Measurements from ENCODE around the gene ARHGAP29.

DNA sequence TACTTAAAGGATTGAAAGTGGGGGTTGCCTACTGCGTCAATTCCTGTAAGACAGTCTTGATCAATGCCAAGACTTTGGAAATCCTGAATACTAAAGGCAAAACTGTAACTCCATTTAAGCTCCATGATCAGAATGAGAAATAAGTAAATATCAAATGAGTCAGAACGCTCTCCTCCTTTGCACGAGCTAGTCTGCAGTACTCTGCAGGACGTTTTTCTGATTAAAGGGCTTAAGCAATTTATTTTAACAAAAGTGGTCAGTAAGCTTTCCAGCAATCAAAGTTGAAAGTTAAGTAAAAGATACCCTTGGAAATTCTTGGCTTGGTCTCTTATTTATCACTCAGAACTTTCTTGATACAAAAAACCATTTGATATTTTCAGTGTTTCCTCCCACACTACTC is 35.7 kb upstream of the ARHGAP29 start:
- TF ChIP-seq CEBPB (IDR thresholded peaks at IDR 0.05; ENCODE audit: low read depth, low read length), result no peak
- TF ChIP-seq CTCF (conservative IDR thresholded peaks at IDR 0.05; ENCODE audit: low read depth, low read length), result no peak
- no peak for TF ChIP-seq RAD21 (IDR thresholded peaks at IDR 0.05; ENCODE audit: low read length)
- TF ChIP-seq POLR2A (IDR thresholded peaks at IDR 0.05; ENCODE audit: low read depth, low read length), result no peak
- no peak for TF ChIP-seq SMC3 (IDR thresholded peaks at IDR 0.05; ENCODE audit: low read depth, low read length)
- TF ChIP-seq BHLHE40 (IDR thresholded peaks at IDR 0.05; ENCODE audit: low read depth, low read length), result peak; percentile 48; the same call in 1 of the 2 replicates
- TF ChIP-seq FOS (IDR thresholded peaks at IDR 0.05; ENCODE audit: low read depth, low read length), result peak; percentile 35; the same call in 1 of the 2 replicates
- TF ChIP-seq, protein P1, sequence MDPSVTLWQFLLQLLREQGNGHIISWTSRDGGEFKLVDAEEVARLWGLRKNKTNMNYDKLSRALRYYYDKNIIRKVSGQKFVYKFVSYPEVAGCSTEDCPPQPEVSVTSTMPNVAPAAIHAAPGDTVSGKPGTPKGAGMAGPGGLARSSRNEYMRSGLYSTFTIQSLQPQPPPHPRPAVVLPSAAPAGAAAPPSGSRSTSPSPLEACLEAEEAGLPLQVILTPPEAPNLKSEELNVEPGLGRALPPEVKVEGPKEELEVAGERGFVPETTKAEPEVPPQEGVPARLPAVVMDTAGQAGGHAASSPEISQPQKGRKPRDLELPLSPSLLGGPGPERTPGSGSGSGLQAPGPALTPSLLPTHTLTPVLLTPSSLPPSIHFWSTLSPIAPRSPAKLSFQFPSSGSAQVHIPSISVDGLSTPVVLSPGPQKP (IDR thresholded peaks at IDR 0.05; ENCODE audit: borderline replicate concordance, low read depth, low read length), result no peak
- TF ChIP-seq, protein P2, sequence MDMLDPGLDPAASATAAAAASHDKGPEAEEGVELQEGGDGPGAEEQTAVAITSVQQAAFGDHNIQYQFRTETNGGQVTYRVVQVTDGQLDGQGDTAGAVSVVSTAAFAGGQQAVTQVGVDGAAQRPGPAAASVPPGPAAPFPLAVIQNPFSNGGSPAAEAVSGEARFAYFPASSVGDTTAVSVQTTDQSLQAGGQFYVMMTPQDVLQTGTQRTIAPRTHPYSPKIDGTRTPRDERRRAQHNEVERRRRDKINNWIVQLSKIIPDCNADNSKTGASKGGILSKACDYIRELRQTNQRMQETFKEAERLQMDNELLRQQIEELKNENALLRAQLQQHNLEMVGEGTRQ (IDR thresholded peaks at IDR 0.05; ENCODE audit: low read depth, low read length), result no peak
- TF ChIP-seq MAZ (IDR thresholded peaks at IDR 0.05; ENCODE audit: borderline replicate concordance, low read depth, low read length), result no peak
- TF ChIP-seq MXI1 (IDR thresholded peaks at IDR 0.05; ENCODE audit: borderline replicate concordance, low read depth, low read length), result no peak
- TF ChIP-seq RFX5 (IDR thresholded peaks at IDR 0.05; ENCODE audit: low read depth, low read length), result no peak
- TF ChIP-seq MAFK (IDR thresholded peaks at IDR 0.05; ENCODE audit: low read depth, low read length), result no peak

Data from IMR-90 (cell line).